Measurements from ENCODE around the gene EIPR1. TPM values are rescaled to one million over a fixed set of nuclear protein-coding genes. Genes with fewer than 3 reads are reported as not detected.

EIPR1 gene
- polyA plus RNA-seq, 1 donor from 2014 or later = 138 TPM

- no peak overlapping the region for H3K9ac ChIP-seq (ENCODE audit: low read length)
- no peak overlapping the region for H3K27ac ChIP-seq (ENCODE audit: low read length)
- TF ChIP-seq MXI1 (conservative IDR thresholded peaks at IDR 0.05; ENCODE audit: poor library complexity, severe bottlenecking) (no peak), RAD21 (conservative IDR thresholded peaks at IDR 0.05) (no peak), EP300 (conservative IDR thresholded peaks at IDR 0.05; ENCODE audit: poor library complexity, severe bottlenecking) (no peak), POLR2AphosphoS5 (IDR thresholded peaks at IDR 0.05) (no peak), CTCF (IDR thresholded peaks at IDR 0.05; ENCODE audit: poor library complexity, severe bottlenecking) (no peak), TAF1 (IDR thresholded peaks at IDR 0.05; ENCODE audit: low read depth) (no peak), EZH2 (IDR thresholded peaks at IDR 0.05; ENCODE audit: borderline replicate concordance, insufficient read depth, low read length, poor library complexity, severe bottlenecking) (no peak), REST (IDR thresholded peaks at IDR 0.05; ENCODE audit: borderline replicate concordance) (no peak), SMC3 (conservative IDR thresholded peaks at IDR 0.05; ENCODE audit: poor library complexity) (no peak)
- H3K9me2 ChIP-seq (ENCODE audit: insufficient read depth, low read length) = no peaks in the 10 kb centered on the region
- no peaks in the 10 kb centered on the region for H4K20me1 ChIP-seq (ENCODE audit: insufficient read depth)
- no peak overlapping the region for H3K4me2 ChIP-seq (ENCODE audit: low read length)
- no peak overlapping the region for H2AFZ ChIP-seq (ENCODE audit: low read depth, low read length)
- no peaks in the 10 kb centered on the region for H3K36me3 ChIP-seq (ENCODE audit: insufficient read depth, low read length)
- no peaks in the 10 kb centered on the region for H3K9me3 ChIP-seq (ENCODE audit: low read length)
- H3K27me3 ChIP-seq (ENCODE audit: insufficient read depth, low read depth, low read length) = no peaks in the 10 kb centered on the region
- H3K4me3 ChIP-seq (ENCODE audit: low read length) = no peak overlapping the region
- no peaks in the 10 kb centered on the region for H3F3A ChIP-seq (ENCODE audit: insufficient read depth, low read length, poor library complexity, severe bottlenecking)
- peaks cover 3% of the 10 kb centered on the region for H3K79me2 ChIP-seq (replicated peaks; ENCODE audit: insufficient read depth, low read length)
Observed at GRCh38 chr2:3414133-3414860, 36.7 kb upstream of the EIPR1 start.

- H4K20me1 ChIP-seq (ENCODE audit: insufficient read depth) = no peaks in the 10 kb centered on the region
- H3K9me3 ChIP-seq (ENCODE audit: low read length) = no peaks in the 10 kb centered on the region
- H3K4me2 ChIP-seq (ENCODE audit: low read length) = no peak overlapping the region
- H3K27me3 ChIP-seq (ENCODE audit: insufficient read depth, low read depth, low read length) = no peaks in the 10 kb centered on the region
- H3K9me2 ChIP-seq (ENCODE audit: insufficient read depth, low read length) = no peaks in the 10 kb centered on the region
- TF ChIP-seq CTCF (IDR thresholded peaks at IDR 0.05; ENCODE audit: poor library complexity, severe bottlenecking) (no peak), SMC3 (conservative IDR thresholded peaks at IDR 0.05; ENCODE audit: poor library complexity) (no peak), EP300 (conservative IDR thresholded peaks at IDR 0.05; ENCODE audit: poor library complexity, severe bottlenecking) (no peak), REST (IDR thresholded peaks at IDR 0.05; ENCODE audit: borderline replicate concordance) (no peak), MXI1 (conservative IDR thresholded peaks at IDR 0.05; ENCODE audit: poor library complexity, severe bottlenecking) (no peak), RAD21 (conservative IDR thresholded peaks at IDR 0.05) (no peak), EZH2 (IDR thresholded peaks at IDR 0.05; ENCODE audit: borderline replicate concordance, insufficient read depth, low read length, poor library complexity, severe bottlenecking) (no peak), TAF1 (IDR thresholded peaks at IDR 0.05; ENCODE audit: low read depth) (no peak), POLR2AphosphoS5 (IDR thresholded peaks at IDR 0.05) (no peak)
- H3K79me2 ChIP-seq (replicated peaks; ENCODE audit: insufficient read depth, low read length) = peaks cover 3% of the 10 kb centered on the region
- no peak overlapping the region for H3K9ac ChIP-seq (ENCODE audit: low read length)
- no peak overlapping the region for H3K27ac ChIP-seq (ENCODE audit: low read length)
- H3K36me3 ChIP-seq (ENCODE audit: insufficient read depth, low read length) = no peaks in the 10 kb centered on the region
- H3F3A ChIP-seq (ENCODE audit: insufficient read depth, low read length, poor library complexity, severe bottlenecking) = no peaks in the 10 kb centered on the region
- no peak overlapping the region for H2AFZ ChIP-seq (ENCODE audit: low read depth, low read length)
- H3K4me3 ChIP-seq (ENCODE audit: low read length) = no peak overlapping the region
Observed at GRCh38 chr2:3413697-3414096, 36.1 kb upstream of the EIPR1 start.

Data from neural cell (in vitro differentiated cells).